GM11168 (cell line): ENCODE measurements around the gene TM9SF3.

Source experiments
- in situ Hi-C: fragments of 300-500 bp; cut with MboI; formaldehyde crosslinking; loops from one replicate; pipeline ENCODE4 v1.12.0; 2022; ENCODE audit warnings: low sequenced_read_pairs; ENCODE audit not compliant: unreplicated experiment

The TM9SF3 gene

GRCh38 chr10:96491303-96491702, 95.5 kb downstream of the TM9SF3 start:
- in situ Hi-C loops = no loop called here

- in situ Hi-C loops = no loop called here
Measured at GRCh38 chr10:96488161-96488935, 98.5 kb downstream of the TM9SF3 start.

- in situ Hi-C loops = no loop called here
Measured at GRCh38 chr10:96482815-96483588, 103.8 kb downstream of the TM9SF3 start.

GRCh38 chr10:96478355-96478754, 108.5 kb downstream of the TM9SF3 start:
- in situ Hi-C loops = no loop called here

- in situ Hi-C loops = no loop called here
Measured at GRCh38 chr10:96473866-96474265, 112.9 kb downstream of the TM9SF3 start.

GRCh38 chr10:96470116-96470743, 116.6 kb downstream of the TM9SF3 start:
- in situ Hi-C loops = no loop called here

GRCh38 chr10:96468845-96469244, 118.0 kb downstream of the TM9SF3 start:
- in situ Hi-C loops = no loop called here
